NCI-H82 treated with DMSO at 0.1 percent for 48 hours (cell line): Measurements from ENCODE around the gene S100A10.

ENCODE experiments used
- DNase-seq: peaks from one replicate; lab custom pipeline; 2025; ENCODE audit not compliant: unreplicated experiment; lab: John Stamatoyannopoulos, UW

Gene S100A10

GRCh38 chr1:151966061-151966460, 27.6 kb downstream of the S100A10 start:
- DNase-seq: no peak

- no peak for DNase-seq
These were observed 29.1 kb downstream of the S100A10 start for GRCh38 chr1:151964510-151964909.

GRCh38 chr1:151963288-151963687, 30.4 kb downstream of the S100A10 start:
- DNase-seq: no peak

- DNase-seq: no peak
These were observed 31.8 kb downstream of the S100A10 start for GRCh38 chr1:151961833-151962232.

GRCh38 chr1:151960780-151961513, 32.7 kb downstream of the S100A10 start:
- DNase-seq: no peak

GRCh38 chr1:151958959-151959358, 34.7 kb downstream of the S100A10 start:
- DNase-seq: peak; percentile 26

- no peak for DNase-seq
These were observed 36.6 kb downstream of the S100A10 start for GRCh38 chr1:151956957-151957497.

- DNase-seq: no peak
These were observed 40.1 kb downstream of the S100A10 start for GRCh38 chr1:151953409-151954094.

GRCh38 chr1:151952811-151953210, 40.8 kb downstream of the S100A10 start:
- no peak for DNase-seq

GRCh38 chr1:151949371-151950193, 44.1 kb downstream of the S100A10 start:
- DNase-seq: no peak

GRCh38 chr1:151948506-151948905, 45.2 kb downstream of the S100A10 start:
- no peak for DNase-seq

GRCh38 chr1:151947140-151947539, 46.5 kb downstream of the S100A10 start:
- DNase-seq: no peak

- DNase-seq: no peak
These were observed 47.6 kb downstream of the S100A10 start for GRCh38 chr1:151945725-151946722.

GRCh38 chr1:151944857-151945575, 48.6 kb downstream of the S100A10 start:
- no peak for DNase-seq

- no peak for DNase-seq
These were observed 49.4 kb downstream of the S100A10 start for GRCh38 chr1:151944126-151944856.

- no peak for DNase-seq
These were observed 50.1 kb downstream of the S100A10 start for GRCh38 chr1:151943591-151943990.

- no peak for DNase-seq
These were observed 50.8 kb downstream of the S100A10 start for GRCh38 chr1:151942882-151943281.

GRCh38 chr1:151940541-151940940, 53.1 kb downstream of the S100A10 start:
- DNase-seq: no peak

GRCh38 chr1:151939779-151940178, 53.9 kb downstream of the S100A10 start:
- DNase-seq: no peak
